Measurements from ENCODE around the gene KEAP1. TPM values are rescaled to one million over a fixed set of nuclear protein-coding genes. Genes with fewer than 3 reads are reported as not detected.

Gene KEAP1

GRCh38 chr19:10449037-10449436 lies 54.1 kb downstream of the KEAP1 start:
- TF ChIP-seq, protein P1, sequence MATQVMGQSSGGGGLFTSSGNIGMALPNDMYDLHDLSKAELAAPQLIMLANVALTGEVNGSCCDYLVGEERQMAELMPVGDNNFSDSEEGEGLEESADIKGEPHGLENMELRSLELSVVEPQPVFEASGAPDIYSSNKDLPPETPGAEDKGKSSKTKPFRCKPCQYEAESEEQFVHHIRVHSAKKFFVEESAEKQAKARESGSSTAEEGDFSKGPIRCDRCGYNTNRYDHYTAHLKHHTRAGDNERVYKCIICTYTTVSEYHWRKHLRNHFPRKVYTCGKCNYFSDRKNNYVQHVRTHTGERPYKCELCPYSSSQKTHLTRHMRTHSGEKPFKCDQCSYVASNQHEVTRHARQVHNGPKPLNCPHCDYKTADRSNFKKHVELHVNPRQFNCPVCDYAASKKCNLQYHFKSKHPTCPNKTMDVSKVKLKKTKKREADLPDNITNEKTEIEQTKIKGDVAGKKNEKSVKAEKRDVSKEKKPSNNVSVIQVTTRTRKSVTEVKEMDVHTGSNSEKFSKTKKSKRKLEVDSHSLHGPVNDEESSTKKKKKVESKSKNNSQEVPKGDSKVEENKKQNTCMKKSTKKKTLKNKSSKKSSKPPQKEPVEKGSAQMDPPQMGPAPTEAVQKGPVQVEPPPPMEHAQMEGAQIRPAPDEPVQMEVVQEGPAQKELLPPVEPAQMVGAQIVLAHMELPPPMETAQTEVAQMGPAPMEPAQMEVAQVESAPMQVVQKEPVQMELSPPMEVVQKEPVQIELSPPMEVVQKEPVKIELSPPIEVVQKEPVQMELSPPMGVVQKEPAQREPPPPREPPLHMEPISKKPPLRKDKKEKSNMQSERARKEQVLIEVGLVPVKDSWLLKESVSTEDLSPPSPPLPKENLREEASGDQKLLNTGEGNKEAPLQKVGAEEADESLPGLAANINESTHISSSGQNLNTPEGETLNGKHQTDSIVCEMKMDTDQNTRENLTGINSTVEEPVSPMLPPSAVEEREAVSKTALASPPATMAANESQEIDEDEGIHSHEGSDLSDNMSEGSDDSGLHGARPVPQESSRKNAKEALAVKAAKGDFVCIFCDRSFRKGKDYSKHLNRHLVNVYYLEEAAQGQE (IDR thresholded peaks at IDR 0.05; ENCODE audit: insufficient replicate concordance, low read depth): no peak
- TF ChIP-seq, protein P2, sequence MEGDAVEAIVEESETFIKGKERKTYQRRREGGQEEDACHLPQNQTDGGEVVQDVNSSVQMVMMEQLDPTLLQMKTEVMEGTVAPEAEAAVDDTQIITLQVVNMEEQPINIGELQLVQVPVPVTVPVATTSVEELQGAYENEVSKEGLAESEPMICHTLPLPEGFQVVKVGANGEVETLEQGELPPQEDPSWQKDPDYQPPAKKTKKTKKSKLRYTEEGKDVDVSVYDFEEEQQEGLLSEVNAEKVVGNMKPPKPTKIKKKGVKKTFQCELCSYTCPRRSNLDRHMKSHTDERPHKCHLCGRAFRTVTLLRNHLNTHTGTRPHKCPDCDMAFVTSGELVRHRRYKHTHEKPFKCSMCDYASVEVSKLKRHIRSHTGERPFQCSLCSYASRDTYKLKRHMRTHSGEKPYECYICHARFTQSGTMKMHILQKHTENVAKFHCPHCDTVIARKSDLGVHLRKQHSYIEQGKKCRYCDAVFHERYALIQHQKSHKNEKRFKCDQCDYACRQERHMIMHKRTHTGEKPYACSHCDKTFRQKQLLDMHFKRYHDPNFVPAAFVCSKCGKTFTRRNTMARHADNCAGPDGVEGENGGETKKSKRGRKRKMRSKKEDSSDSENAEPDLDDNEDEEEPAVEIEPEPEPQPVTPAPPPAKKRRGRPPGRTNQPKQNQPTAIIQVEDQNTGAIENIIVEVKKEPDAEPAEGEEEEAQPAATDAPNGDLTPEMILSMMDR (IDR thresholded peaks at IDR 0.05; ENCODE audit: insufficient read depth, low read length): no peak
- TF ChIP-seq GABPA (IDR thresholded peaks at IDR 0.05; ENCODE audit: low read depth): no peak
- TF ChIP-seq SPI1 (IDR thresholded peaks at IDR 0.05; ENCODE audit: borderline replicate concordance, low read depth): no peak
- Histone ChIP-seq H3K4me3 (replicated peaks; ENCODE audit: insufficient read depth, low read length) (no peak overlapping the region), H3K27me3 (ENCODE audit: insufficient read depth, poor library complexity, severe bottlenecking) (peaks cover 6% of the 10 kb centered on the region), H3K27ac (replicated peaks) (no peak overlapping the region)
- no peak for DNase-seq (ENCODE audit: low read depth in 1 of 2, low spot score in 1 of 2)

- H3K4me3 ChIP-seq (replicated peaks; ENCODE audit: insufficient read depth, low read length): no peak overlapping the region
- no peaks in the 10 kb centered on the region for H3K27me3 ChIP-seq (ENCODE audit: insufficient read depth, poor library complexity, severe bottlenecking)
- H3K27ac ChIP-seq (replicated peaks): no peak overlapping the region
- DNase-seq (ENCODE audit: low read depth in 1 of 2, low spot score in 1 of 2): no peak
- TF ChIP-seq, protein P2 (IDR thresholded peaks at IDR 0.05; ENCODE audit: insufficient read depth, low read length): no peak
- TF ChIP-seq, protein P1 (IDR thresholded peaks at IDR 0.05; ENCODE audit: insufficient replicate concordance, low read depth): no peak
- TF ChIP-seq SPI1 (IDR thresholded peaks at IDR 0.05; ENCODE audit: borderline replicate concordance, low read depth) (no peak), POLR2AphosphoS5 (IDR thresholded peaks at IDR 0.05; ENCODE audit: low read depth) (no peak), GABPA (IDR thresholded peaks at IDR 0.05; ENCODE audit: low read depth) (no peak)
Measured at GRCh38 chr19:10442698-10443097, 60.5 kb downstream of the KEAP1 start.

GRCh38 chr19:10439588-10439987 lies 63.6 kb downstream of the KEAP1 start:
- TF ChIP-seq, protein P2 (IDR thresholded peaks at IDR 0.05; ENCODE audit: insufficient read depth, low read length): no peak
- TF ChIP-seq GABPA (IDR thresholded peaks at IDR 0.05; ENCODE audit: low read depth): no peak
- no peak for TF ChIP-seq POLR2AphosphoS5 (IDR thresholded peaks at IDR 0.05; ENCODE audit: low read depth)
- TF ChIP-seq SPI1 (IDR thresholded peaks at IDR 0.05; ENCODE audit: borderline replicate concordance, low read depth): no peak
- TF ChIP-seq, protein P1 (IDR thresholded peaks at IDR 0.05; ENCODE audit: insufficient replicate concordance, low read depth): no peak
- Histone ChIP-seq H3K27me3 (ENCODE audit: insufficient read depth, poor library complexity, severe bottlenecking) (no peaks in the 10 kb centered on the region), H3K4me3 (replicated peaks; ENCODE audit: insufficient read depth, low read length) (no peak overlapping the region), H3K27ac (replicated peaks) (no peak overlapping the region)
- no peak for DNase-seq (ENCODE audit: low read depth in 1 of 2, low spot score in 1 of 2)

Small RNA genes within 50 kb of the gene (microRNA-seq; reads per million reads assigned to microRNA genes)
- not detected for gene MIR1238

Data from HL-60 (cell line).